Astrocyte (in vitro differentiated cells and primary cell): ENCODE results near the gene CCDC57. TPM values are rescaled to one million over a fixed set of nuclear protein-coding genes. Genes with fewer than 3 reads are reported as not detected.

Experiments
- DNase-seq: peaks from one replicate; pipeline ENCODE4 v3.0.0-alpha.2; 2010; ENCODE audit warnings: low read depth
- FAIRE-seq: peaks from 2 replicates; lab custom pipeline; 2011; peaks lifted over from hg19 to GRCh38; lab: Jason Lieb, UNC
- H2AFZ ChIP-seq: 2 replicates; pipeline ENCODE4 v1.6.0; 2012; ENCODE audit warnings: low read depth, low read length, inconsistent platforms
- H3K27ac ChIP-seq: 2 replicates; pipeline ENCODE4 v1.5.1; 2011; ENCODE audit warnings: low read depth, low read length, inconsistent platforms
- H3K27me3 ChIP-seq: 2 replicates; pipeline ENCODE4 v1.6.0; 2011; ENCODE audit warnings: low read length, inconsistent platforms; ENCODE audit not compliant: insufficient read depth
- H3K36me3 ChIP-seq: 2 replicates; pipeline ENCODE4 v1.5.1; 2011; ENCODE audit warnings: low read length, inconsistent platforms; ENCODE audit not compliant: insufficient read depth
- H3K4me1 ChIP-seq: 2 replicates; pipeline ENCODE4 v1.5.1; 2011; ENCODE audit warnings: low read length, inconsistent platforms; ENCODE audit not compliant: insufficient read depth
- H3K4me2 ChIP-seq: 2 replicates; pipeline ENCODE4 v1.6.0; 2012; ENCODE audit warnings: low read length, inconsistent platforms
- H3K4me3 ChIP-seq: 2 replicates; pipeline ENCODE4 v1.5.1; 2011; ENCODE audit warnings: low read depth, mild to moderate bottlenecking, low read length, inconsistent platforms; ENCODE audit not compliant: insufficient read depth
- H3K79me2 ChIP-seq: 2 replicates; pipeline ENCODE4 v1.6.0; 2012; ENCODE audit warnings: mild to moderate bottlenecking, low read length, inconsistent platforms; ENCODE audit not compliant: insufficient read depth
- H3K9ac ChIP-seq: 2 replicates; pipeline ENCODE4 v1.6.0; 2012; ENCODE audit warnings: mild to moderate bottlenecking, low read length, inconsistent platforms
- H3K9me3 ChIP-seq: 2 replicates; pipeline ENCODE4 v1.5.1; 2012; ENCODE audit warnings: low read depth, mild to moderate bottlenecking, low read length, inconsistent platforms; ENCODE audit not compliant: insufficient read depth
- H4K20me1 ChIP-seq: 2 replicates; pipeline ENCODE4 v1.6.0; 2012; ENCODE audit warnings: low read length, inconsistent platforms; ENCODE audit not compliant: insufficient read depth
- H3K27ac Mint-ChIP-seq: one replicate; pipeline ENCODE4 v1.8.0; 2021; ENCODE audit warnings: mild to moderate bottlenecking, mixed read lengths; ENCODE audit not compliant: unreplicated experiment
- H3K27me3 Mint-ChIP-seq: one replicate; pipeline ENCODE4 v1.8.0; 2021; ENCODE audit warnings: low read depth, mixed read lengths; ENCODE audit not compliant: unreplicated experiment
- H3K36me3 Mint-ChIP-seq: one replicate; pipeline ENCODE4 v1.8.0; 2021; ENCODE audit warnings: low read depth, mixed read lengths; ENCODE audit not compliant: unreplicated experiment
- H3K4me1 Mint-ChIP-seq: one replicate; pipeline ENCODE4 v1.8.0; 2021; ENCODE audit warnings: low read depth, mixed read lengths; ENCODE audit not compliant: unreplicated experiment
- H3K4me3 Mint-ChIP-seq: one replicate; pipeline ENCODE4 v1.8.0; 2021; ENCODE audit warnings: mild to moderate bottlenecking, moderate library complexity, mixed read lengths; ENCODE audit not compliant: unreplicated experiment
- H3K9me3 Mint-ChIP-seq: one replicate; pipeline ENCODE4 v1.8.0; 2021; ENCODE audit warnings: mild to moderate bottlenecking, mixed read lengths; ENCODE audit not compliant: unreplicated experiment
- EZH2 ChIP-seq: IDR thresholded peaks from 2 replicates; pipeline ENCODE4 v1.6.1; 2012; ENCODE audit warnings: mild to moderate bottlenecking, low read length, inconsistent platforms; ENCODE audit not compliant: insufficient read depth
- total RNA-seq: library from RNA; stranded (reverse); gene quantifications from 2 replicates; pipeline ENCODE4 v1.2.1, GENCODE V29; 2021
- TF ChIP-seq, protein P1 (sequence below): IDR thresholded peaks from 2 replicates; pipeline ENCODE4 v1.5.1; 2011; ENCODE audit warnings: low read depth, mild to moderate bottlenecking, inconsistent platforms, low read length, moderate library complexity; ENCODE audit not compliant: insufficient read depth

CCDC57 gene
- total RNA-seq, 1 donor from 2014 or later: 20.4 TPM

DNA sequence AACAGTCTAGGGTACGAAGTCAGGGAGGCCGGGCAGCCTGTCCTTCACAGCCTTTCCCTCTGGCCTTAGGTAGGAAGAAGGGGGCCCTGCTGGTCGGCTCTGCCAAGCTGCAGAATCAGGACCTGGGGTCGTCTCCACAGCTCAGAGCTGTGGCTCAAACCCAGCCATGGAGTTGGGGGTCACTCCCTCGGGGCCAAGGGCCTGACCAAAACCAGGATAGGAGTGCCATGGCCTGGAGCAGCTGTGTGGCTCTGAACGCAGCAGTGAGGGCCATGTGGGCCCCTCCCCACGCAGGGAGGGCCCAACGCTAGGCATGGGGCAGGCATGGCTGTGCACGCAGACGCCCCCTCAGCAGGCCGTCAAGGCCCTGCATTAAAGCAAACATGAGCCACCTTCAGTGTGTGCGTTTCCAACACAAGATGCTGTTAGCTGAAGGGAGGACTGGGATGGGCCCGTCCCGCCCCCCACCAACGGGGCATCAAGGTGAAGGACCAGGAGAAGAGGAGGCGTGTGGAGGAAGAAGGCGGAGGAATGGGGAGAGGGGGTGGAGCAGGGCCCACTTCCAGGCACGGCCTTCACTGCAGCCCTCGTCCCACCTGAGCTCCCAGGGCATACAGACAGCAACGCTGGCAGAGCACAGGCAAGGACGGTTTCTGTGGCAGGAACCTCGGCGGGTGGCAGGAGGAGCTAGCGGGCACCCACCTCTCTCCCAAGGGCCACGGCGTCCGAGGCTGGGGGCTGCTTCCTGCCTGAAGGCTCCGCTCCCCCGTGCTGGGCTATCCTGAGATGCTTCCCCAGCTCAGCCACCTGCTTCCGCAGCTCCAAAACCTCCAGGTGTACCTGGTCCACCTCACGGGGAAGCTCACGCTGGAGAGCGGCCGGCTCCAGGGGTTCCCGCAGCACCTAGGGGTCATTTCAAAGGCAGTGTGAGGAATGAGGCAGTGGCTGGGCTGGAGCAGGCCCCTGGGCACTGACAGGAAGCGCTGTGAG, 55.3 kb downstream of the CCDC57 start:
- Histone ChIP-seq H3K9ac (no peak overlapping the region), H3K4me2 (no peak overlapping the region), H3K9me3 (no peaks in the 10 kb centered on the region), H3K27ac (no peak overlapping the region), H3K4me3 (no peak overlapping the region), H3K4me1 (no peaks in the 10 kb centered on the region), H3K36me3 (peaks cover 4% of the 10 kb centered on the region), H4K20me1 (no peaks in the 10 kb centered on the region), H3K27me3 (no peaks in the 10 kb centered on the region), H2AFZ (no peak overlapping the region), H3K79me2 (no peaks in the 10 kb centered on the region)
- no peak overlapping the region for H3K27ac Mint-ChIP-seq
- H3K9me3 Mint-ChIP-seq: no peaks in the 10 kb centered on the region
- DNase-seq (no peak), FAIRE-seq (no peak)
- H3K4me1 Mint-ChIP-seq: peaks cover 4% of the 10 kb centered on the region
- H3K36me3 Mint-ChIP-seq: peaks cover 23% of the 10 kb centered on the region
- peaks cover 1% of the 10 kb centered on the region for H3K27me3 Mint-ChIP-seq
- H3K4me3 Mint-ChIP-seq: no peak overlapping the region
- TF ChIP-seq, protein P1, sequence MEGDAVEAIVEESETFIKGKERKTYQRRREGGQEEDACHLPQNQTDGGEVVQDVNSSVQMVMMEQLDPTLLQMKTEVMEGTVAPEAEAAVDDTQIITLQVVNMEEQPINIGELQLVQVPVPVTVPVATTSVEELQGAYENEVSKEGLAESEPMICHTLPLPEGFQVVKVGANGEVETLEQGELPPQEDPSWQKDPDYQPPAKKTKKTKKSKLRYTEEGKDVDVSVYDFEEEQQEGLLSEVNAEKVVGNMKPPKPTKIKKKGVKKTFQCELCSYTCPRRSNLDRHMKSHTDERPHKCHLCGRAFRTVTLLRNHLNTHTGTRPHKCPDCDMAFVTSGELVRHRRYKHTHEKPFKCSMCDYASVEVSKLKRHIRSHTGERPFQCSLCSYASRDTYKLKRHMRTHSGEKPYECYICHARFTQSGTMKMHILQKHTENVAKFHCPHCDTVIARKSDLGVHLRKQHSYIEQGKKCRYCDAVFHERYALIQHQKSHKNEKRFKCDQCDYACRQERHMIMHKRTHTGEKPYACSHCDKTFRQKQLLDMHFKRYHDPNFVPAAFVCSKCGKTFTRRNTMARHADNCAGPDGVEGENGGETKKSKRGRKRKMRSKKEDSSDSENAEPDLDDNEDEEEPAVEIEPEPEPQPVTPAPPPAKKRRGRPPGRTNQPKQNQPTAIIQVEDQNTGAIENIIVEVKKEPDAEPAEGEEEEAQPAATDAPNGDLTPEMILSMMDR: no peak
- TF ChIP-seq EZH2: no peak

- H3K4me3 ChIP-seq: no peak overlapping the region
- H3K4me1 ChIP-seq: no peaks in the 10 kb centered on the region
- no peak overlapping the region for H3K27ac Mint-ChIP-seq
- no peak overlapping the region for H3K4me2 ChIP-seq
- H3K4me3 Mint-ChIP-seq: no peak overlapping the region
- no peaks in the 10 kb centered on the region for H3K79me2 ChIP-seq
- no peaks in the 10 kb centered on the region for H3K9me3 Mint-ChIP-seq
- H3K36me3 ChIP-seq: peaks cover 4% of the 10 kb centered on the region
- H3K27me3 ChIP-seq: no peaks in the 10 kb centered on the region
- no peak overlapping the region for H3K27ac ChIP-seq
- TF ChIP-seq, protein P1: no peak
- TF ChIP-seq EZH2: no peak
- H3K36me3 Mint-ChIP-seq: peaks cover 23% of the 10 kb centered on the region
- no peak overlapping the region for H2AFZ ChIP-seq
- no peak overlapping the region for H3K9ac ChIP-seq
- FAIRE-seq (no peak), DNase-seq (no peak)
- no peaks in the 10 kb centered on the region for H4K20me1 ChIP-seq
- peaks cover 1% of the 10 kb centered on the region for H3K27me3 Mint-ChIP-seq
- H3K9me3 ChIP-seq: no peaks in the 10 kb centered on the region
- peaks cover 4% of the 10 kb centered on the region for H3K4me1 Mint-ChIP-seq
Measured at GRCh38 chr17:82156284-82156925, 56.2 kb downstream of the CCDC57 start.
